ENCODE measurements around the gene TIRAP. TPM values are rescaled to one million over a fixed set of nuclear protein-coding genes. Genes with fewer than 3 reads are reported as not detected.

TIRAP gene
- total and polyA plus RNA-seq, 2 of the 8 experiments (the other 6 are each of a cell fraction or from before 2014, with no cell fraction given) = 5.3 TPM

DNA sequence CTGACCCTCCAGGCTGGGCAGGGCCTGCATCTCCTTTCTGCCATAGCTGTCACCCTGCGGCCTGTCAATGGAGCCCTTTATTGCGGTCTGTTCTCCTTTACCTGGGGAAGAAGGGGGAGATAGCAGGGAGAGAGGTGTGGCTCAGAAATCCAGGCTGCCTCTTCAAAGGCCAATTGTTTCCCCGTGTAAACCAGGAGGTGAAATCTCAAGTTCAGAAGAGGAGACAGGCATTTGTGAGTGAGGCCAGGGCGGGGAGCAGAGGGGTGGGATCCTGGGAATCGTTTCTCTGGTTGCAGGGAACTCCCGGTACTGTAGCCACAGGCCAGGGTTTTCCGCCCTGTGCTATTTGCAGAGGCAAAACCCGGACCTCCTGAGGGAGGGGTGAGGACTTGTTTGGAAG is 30.1 kb downstream of the TIRAP start (continued):
- TF ChIP-seq RFX5 (IDR thresholded peaks at IDR 0.05; ENCODE audit: borderline replicate concordance, low read depth, low read length) (no peak), SRF (IDR thresholded peaks at IDR 0.05; ENCODE audit: low read depth, low read length) (no peak), CBX8 (IDR thresholded peaks at IDR 0.05; ENCODE audit: borderline replicate concordance, low read depth, low read length) (no peak), POLR2A (IDR thresholded peaks at IDR 0.05; ENCODE audit: control extremely low read depth in 1 of 2, low read depth in 2 of 2, low read length in 2 of 2) (no peak), HDAC6 (IDR thresholded peaks at IDR 0.05; ENCODE audit: low read depth, low read length) (no peak), CHD2 (IDR thresholded peaks at IDR 0.05; ENCODE audit: low read length) (no peak)
- TF ChIP-seq, protein P1, sequence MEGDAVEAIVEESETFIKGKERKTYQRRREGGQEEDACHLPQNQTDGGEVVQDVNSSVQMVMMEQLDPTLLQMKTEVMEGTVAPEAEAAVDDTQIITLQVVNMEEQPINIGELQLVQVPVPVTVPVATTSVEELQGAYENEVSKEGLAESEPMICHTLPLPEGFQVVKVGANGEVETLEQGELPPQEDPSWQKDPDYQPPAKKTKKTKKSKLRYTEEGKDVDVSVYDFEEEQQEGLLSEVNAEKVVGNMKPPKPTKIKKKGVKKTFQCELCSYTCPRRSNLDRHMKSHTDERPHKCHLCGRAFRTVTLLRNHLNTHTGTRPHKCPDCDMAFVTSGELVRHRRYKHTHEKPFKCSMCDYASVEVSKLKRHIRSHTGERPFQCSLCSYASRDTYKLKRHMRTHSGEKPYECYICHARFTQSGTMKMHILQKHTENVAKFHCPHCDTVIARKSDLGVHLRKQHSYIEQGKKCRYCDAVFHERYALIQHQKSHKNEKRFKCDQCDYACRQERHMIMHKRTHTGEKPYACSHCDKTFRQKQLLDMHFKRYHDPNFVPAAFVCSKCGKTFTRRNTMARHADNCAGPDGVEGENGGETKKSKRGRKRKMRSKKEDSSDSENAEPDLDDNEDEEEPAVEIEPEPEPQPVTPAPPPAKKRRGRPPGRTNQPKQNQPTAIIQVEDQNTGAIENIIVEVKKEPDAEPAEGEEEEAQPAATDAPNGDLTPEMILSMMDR (IDR thresholded peaks at IDR 0.05; ENCODE audit: control extremely low read depth in 1 of 3, insufficient read depth in 1 of 3, low read depth in 1 of 3, low read length in 3 of 3) = no peak

All from H1 (cell line).